Heart left ventricle (tissue), 13 donors: Measurements from ENCODE around the gene FAM3A.

Experiments used
- POLR2A ChIP-seq, 2 donors: fragments of 450-650 bp; IDR thresholded peaks; one replicate each; pipeline ENCODE4 v1.6.1; 2017; ENCODE audit warnings: antibody characterized with exemption in 2 of 2, mild to moderate bottlenecking in 2 of 2, moderate library complexity in 2 of 2
- TF ChIP-seq, protein P1 (sequence below), 12 donors: fragments of 200-600 bp; sonication (generic) in 4 of 12; IDR thresholded peaks; one replicate each; pipeline versions ENCODE4 v1.5.0 to v1.8.0; 2018 to 2022; ENCODE audit warnings: antibody characterized with exemption in 12 of 12, mild to moderate bottlenecking in 5 of 12
- donor health status: ischemic (EF 13 %, LVEDD 7.1; RV severe dilation, severe dysfunction).
- donor health status: DM: no; HTN: yes; CAD: no.
- donor health status: DM: no; HTN: no; CAD: no.
- donor health status: ischemic (EF 25% LVEDD 6.9; RV normal size, moderate dysfunction).
- donor health status: ischemic (EF 25% LVEDD 5.7; RV mildly dilated, moderate dysfunction).
- donor health status: ischemic (EF 35%, LVEDD 5.7; RV mildly dilated, moderate dysfunction).
- donor health status: nonischemic (EF 11% LVEDD 7.7; RV severe dilation, severe dysfunction).
- donor health status: DM: yes; HTN: yes; CAD: no.
- donor health status: PGD.
- donor health status: ischemic (EF 29% LVEDD 5.4; RV normal size, mild dysfunction).
- donor health status: nonischemic (EF 23%, LVEDD 6.1; RV moderate dilation, normal function).

- TF ChIP-seq, protein P1, sequence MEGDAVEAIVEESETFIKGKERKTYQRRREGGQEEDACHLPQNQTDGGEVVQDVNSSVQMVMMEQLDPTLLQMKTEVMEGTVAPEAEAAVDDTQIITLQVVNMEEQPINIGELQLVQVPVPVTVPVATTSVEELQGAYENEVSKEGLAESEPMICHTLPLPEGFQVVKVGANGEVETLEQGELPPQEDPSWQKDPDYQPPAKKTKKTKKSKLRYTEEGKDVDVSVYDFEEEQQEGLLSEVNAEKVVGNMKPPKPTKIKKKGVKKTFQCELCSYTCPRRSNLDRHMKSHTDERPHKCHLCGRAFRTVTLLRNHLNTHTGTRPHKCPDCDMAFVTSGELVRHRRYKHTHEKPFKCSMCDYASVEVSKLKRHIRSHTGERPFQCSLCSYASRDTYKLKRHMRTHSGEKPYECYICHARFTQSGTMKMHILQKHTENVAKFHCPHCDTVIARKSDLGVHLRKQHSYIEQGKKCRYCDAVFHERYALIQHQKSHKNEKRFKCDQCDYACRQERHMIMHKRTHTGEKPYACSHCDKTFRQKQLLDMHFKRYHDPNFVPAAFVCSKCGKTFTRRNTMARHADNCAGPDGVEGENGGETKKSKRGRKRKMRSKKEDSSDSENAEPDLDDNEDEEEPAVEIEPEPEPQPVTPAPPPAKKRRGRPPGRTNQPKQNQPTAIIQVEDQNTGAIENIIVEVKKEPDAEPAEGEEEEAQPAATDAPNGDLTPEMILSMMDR (IDR thresholded peaks at IDR 0.05), result no peak
- TF ChIP-seq POLR2A (IDR thresholded peaks at IDR 0.05), result no peak
Measured at GRCh38 chrX:154481911-154482601, 34.0 kb downstream of the FAM3A start.
